Stimulated activated effector memory CD8-positive, alpha-beta T cell treated with anti-CD3 and anti-CD28 coated beads, Interleukin-12 subunit alpha, Interleukin-12 subunit beta, amount 100 ng/mL, for 72 hours (primary cell): Measurements from ENCODE around the gene SRPX2.
A peak's percentile ranks its signal among the peaks of the same experiment; 100 is the strongest.

Experiments used
- ATAC-seq: fragments of 150-1000 bp; cut with Tn5 transposase; 2 replicates; pipeline ENCODE4 v1.10.0; 2021
- DNase-seq, 2 donors: peaks; one replicate each; pipeline ENCODE4 v3.0.0; 2021 to 2022; ENCODE audit warnings: low spot score in 2 of 2
- H3K27ac Mint-ChIP-seq: one replicate; pipeline ENCODE4 v1.8.0; 2022; ENCODE audit warnings: mild to moderate bottlenecking, mixed read lengths
- H3K36me3 Mint-ChIP-seq: one replicate; pipeline ENCODE4 v1.8.0; 2022; ENCODE audit warnings: mild to moderate bottlenecking, mixed read lengths
- H3K4me1 Mint-ChIP-seq: one replicate; pipeline ENCODE4 v1.8.0; 2022; ENCODE audit warnings: mixed read lengths
- H3K4me3 Mint-ChIP-seq: one replicate; pipeline ENCODE4 v1.8.0; 2022; ENCODE audit warnings: mild to moderate bottlenecking, mixed read lengths
- H3K9me3 Mint-ChIP-seq: one replicate; pipeline ENCODE4 v1.8.0; 2022; ENCODE audit warnings: mixed read lengths

The SRPX2 gene

GRCh38 chrX:100673397-100673953 is 29.5 kb downstream of the SRPX2 start:
- peaks cover 6% of the 10 kb centered on the region for H3K4me1 Mint-ChIP-seq
- H3K36me3 Mint-ChIP-seq, result no peaks in the 10 kb centered on the region
- H3K9me3 Mint-ChIP-seq, result no peaks in the 10 kb centered on the region
- no peak for ATAC-seq
- H3K27ac Mint-ChIP-seq, result no peak overlapping the region
- no peak overlapping the region for H3K4me3 Mint-ChIP-seq
- DNase-seq, result no peak

- no peaks in the 10 kb centered on the region for H3K9me3 Mint-ChIP-seq
- DNase-seq, result no peak
- peaks cover 6% of the 10 kb centered on the region for H3K4me1 Mint-ChIP-seq
- H3K36me3 Mint-ChIP-seq, result no peaks in the 10 kb centered on the region
- no peak for ATAC-seq
- H3K27ac Mint-ChIP-seq, result no peak overlapping the region
- no peak overlapping the region for H3K4me3 Mint-ChIP-seq
These were observed 30.7 kb downstream of the SRPX2 start for GRCh38 chrX:100674705-100675104.

DNA sequence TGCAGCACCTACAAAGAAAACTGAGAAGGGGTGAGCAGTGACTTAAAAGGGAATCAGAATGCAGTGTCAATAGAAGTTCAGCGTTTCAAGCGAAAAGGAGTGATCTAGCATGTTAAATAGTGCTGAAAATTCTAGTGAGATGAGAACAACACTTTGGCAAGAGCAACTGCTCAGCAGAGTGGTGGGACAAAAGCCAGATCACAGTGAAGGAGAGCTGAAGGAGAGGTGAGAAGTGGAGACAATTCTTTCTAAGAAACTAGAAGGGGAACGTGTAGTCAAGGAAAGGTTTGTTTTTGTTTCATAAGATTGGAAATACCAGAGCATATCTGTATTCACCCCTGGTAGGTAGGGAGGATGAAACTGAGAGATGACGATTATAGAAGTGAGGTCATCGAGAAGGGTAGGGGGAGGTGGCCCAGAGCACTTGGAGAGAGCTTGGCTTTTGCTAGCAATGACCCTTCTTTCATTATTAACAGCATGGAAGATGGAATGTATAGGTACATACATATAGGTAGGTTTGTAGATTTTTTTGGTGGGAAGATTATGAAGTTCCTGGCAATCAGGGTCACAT is 33.7 kb downstream of the SRPX2 start:
- no peaks in the 10 kb centered on the region for H3K9me3 Mint-ChIP-seq
- H3K4me1 Mint-ChIP-seq, result peaks cover 6% of the 10 kb centered on the region
- no peak overlapping the region for H3K27ac Mint-ChIP-seq
- no peak for ATAC-seq
- DNase-seq, result no peak
- no peaks in the 10 kb centered on the region for H3K36me3 Mint-ChIP-seq
- no peak overlapping the region for H3K4me3 Mint-ChIP-seq

DNA sequence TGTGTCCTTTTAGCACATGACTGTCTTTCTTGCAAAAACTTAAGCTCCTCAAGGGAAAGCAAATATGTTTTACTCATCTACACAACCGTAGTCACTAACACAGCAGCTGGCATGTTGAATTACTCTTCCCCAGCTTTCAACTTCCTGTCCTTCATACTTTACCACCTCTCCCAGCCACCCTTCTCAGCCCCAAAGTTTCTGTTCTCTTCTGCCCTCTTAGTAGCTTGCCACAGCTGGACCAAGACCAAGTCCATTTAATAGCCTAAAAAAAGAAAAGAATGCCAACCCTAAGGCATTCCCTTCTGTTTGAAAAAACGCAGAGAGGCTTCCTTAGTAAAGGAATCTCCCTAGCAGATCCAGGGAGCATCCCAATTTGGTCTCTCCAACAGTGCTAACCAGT is 36.8 kb downstream of the SRPX2 start:
- Mint-ChIP-seq H3K36me3 (no peaks in the 10 kb centered on the region), H3K27ac (no peak overlapping the region), H3K4me1 (no peaks in the 10 kb centered on the region), H3K4me3 (no peak overlapping the region), H3K9me3 (no peaks in the 10 kb centered on the region)
- ATAC-seq, result no peak
- no peak for DNase-seq

GRCh38 chrX:100681599-100681998 is 37.6 kb downstream of the SRPX2 start:
- no peak for ATAC-seq
- no peak overlapping the region for H3K27ac Mint-ChIP-seq
- H3K4me3 Mint-ChIP-seq, result no peak overlapping the region
- no peaks in the 10 kb centered on the region for H3K9me3 Mint-ChIP-seq
- peaks cover under 1% of the 10 kb centered on the region for H3K4me1 Mint-ChIP-seq
- no peak for DNase-seq
- no peaks in the 10 kb centered on the region for H3K36me3 Mint-ChIP-seq

- no peak for DNase-seq
- Mint-ChIP-seq H3K36me3 (no peaks in the 10 kb centered on the region), H3K4me3 (no peak overlapping the region), H3K27ac (no peak overlapping the region), H3K9me3 (no peaks in the 10 kb centered on the region), H3K4me1 (peaks cover 7% of the 10 kb centered on the region)
- no peak for ATAC-seq
These were observed 38.9 kb downstream of the SRPX2 start for GRCh38 chrX:100682939-100683338.

DNA sequence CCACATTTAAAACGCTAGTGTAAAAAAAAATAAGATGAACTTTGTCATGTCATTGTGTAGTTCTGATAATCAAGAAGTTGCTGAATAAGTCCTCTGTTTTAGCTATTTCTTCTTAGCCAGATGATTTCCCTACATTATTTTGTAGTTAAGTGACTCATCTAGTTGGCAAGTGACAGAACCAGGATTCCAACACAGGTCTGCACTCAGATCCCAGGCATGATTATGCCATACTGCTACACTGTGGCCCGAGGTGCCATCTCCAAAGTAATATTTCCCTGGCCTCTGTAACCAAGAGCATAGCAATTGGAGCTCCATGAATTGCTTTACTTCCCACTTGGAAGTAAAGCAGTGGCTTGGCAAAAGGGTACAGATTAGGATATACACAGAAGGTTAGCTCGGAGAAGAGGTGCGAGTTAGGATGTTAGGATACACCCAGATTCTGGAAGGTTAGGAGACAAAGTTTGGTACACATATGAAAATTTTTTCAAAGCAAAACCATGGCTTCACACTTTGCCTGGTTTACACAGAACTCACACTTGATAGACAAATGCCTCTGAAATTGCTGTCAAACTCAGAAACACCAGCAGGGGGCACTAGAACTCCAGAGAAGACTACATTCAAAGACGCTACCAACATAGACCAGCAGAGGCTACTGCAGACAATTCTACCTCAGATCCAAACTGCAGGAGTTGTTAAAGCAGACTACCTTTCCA is 41.4 kb downstream of the SRPX2 start:
- H3K4me1 Mint-ChIP-seq, result peaks cover 7% of the 10 kb centered on the region
- DNase-seq (peak; percentile 26 to 71), ATAC-seq (peak; percentile 71)
- H3K36me3 Mint-ChIP-seq, result no peaks in the 10 kb centered on the region
- no peak overlapping the region for H3K27ac Mint-ChIP-seq
- no peak overlapping the region for H3K4me3 Mint-ChIP-seq
- H3K9me3 Mint-ChIP-seq, result no peaks in the 10 kb centered on the region

DNA sequence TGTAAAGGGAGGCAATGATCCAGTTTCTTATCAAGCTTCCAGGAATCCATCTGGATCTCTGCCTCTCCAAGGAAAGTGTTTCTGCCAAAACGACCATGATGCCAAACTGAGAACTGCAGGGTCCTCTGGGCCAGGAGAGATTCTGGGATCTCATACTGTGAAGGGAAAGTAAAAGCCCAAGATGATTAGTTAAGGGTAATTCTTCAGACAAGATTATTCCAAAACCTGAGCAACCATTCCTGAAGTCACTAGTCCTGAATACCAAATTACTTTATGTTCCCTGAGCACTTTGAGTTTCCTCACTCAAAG is 42.0 kb downstream of the SRPX2 start:
- DNase-seq, result no peak
- H3K4me1 Mint-ChIP-seq, result peaks cover 7% of the 10 kb centered on the region
- ATAC-seq, result no peak
- H3K27ac Mint-ChIP-seq, result no peak overlapping the region
- H3K9me3 Mint-ChIP-seq, result no peaks in the 10 kb centered on the region
- no peak overlapping the region for H3K4me3 Mint-ChIP-seq
- no peaks in the 10 kb centered on the region for H3K36me3 Mint-ChIP-seq

- H3K9me3 Mint-ChIP-seq, result no peaks in the 10 kb centered on the region
- no peak overlapping the region for H3K4me3 Mint-ChIP-seq
- DNase-seq (no peak), ATAC-seq (peak; percentile 45)
- peaks cover 7% of the 10 kb centered on the region for H3K4me1 Mint-ChIP-seq
- no peak overlapping the region for H3K27ac Mint-ChIP-seq
- H3K36me3 Mint-ChIP-seq, result no peaks in the 10 kb centered on the region
These were observed 43.1 kb downstream of the SRPX2 start for GRCh38 chrX:100687128-100687527.

DNA sequence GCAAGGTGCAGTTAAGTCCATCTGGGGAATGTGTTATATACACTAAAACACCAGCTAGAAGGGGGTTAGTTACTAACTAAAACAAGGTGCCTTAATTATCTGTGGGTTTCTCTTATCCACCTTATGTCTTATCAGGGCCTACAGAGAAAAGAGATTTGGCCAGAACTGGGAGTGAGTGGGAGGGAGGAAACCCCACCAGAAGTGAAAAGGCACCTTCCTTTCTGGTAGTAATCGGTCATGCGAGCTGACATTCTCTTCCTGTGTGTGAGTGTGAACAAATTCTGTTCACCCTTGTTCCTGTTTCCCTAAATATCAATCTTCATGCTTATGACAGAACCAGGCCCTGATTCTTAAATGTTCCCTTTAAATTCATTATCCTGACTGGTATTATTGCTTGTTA is 43.5 kb downstream of the SRPX2 start:
- no peak overlapping the region for H3K27ac Mint-ChIP-seq
- ATAC-seq, result peak; percentile 49

GRCh38 chrX:100695302-100695701 is 51.3 kb downstream of the SRPX2 start:
- H3K36me3 Mint-ChIP-seq, result no peaks in the 10 kb centered on the region
- H3K27ac Mint-ChIP-seq, result no peak overlapping the region
- H3K9me3 Mint-ChIP-seq, result no peaks in the 10 kb centered on the region
- H3K4me1 Mint-ChIP-seq, result no peaks in the 10 kb centered on the region
- H3K4me3 Mint-ChIP-seq, result no peak overlapping the region
- no peak for ATAC-seq
- DNase-seq, result no peak

More for the DNA sequence above, 43.5 kb downstream of the SRPX2 start:
- DNase-seq, result no peak
- Mint-ChIP-seq H3K36me3 (no peaks in the 10 kb centered on the region), H3K4me1 (peaks cover 7% of the 10 kb centered on the region), H3K4me3 (no peak overlapping the region), H3K9me3 (no peaks in the 10 kb centered on the region)

DNA sequence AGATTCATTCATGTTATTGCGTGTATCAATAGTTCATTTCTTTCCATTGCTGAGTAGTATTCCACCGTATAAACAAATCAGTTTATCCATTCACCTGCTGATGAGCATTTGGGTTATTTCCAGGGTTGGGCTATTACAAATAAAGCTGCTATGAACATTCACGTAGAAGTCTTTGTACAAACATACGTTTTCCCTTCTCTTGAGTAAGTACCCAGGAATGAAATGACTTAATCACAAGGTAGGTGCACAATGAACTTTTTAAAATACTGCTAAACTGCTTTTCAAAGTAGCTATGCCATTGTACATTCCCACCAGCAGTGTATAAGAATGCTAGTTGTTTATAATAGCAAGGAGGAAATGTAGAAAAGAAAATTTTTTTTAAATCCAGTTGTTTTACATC is 52.0 kb downstream of the SRPX2 start:
- no peaks in the 10 kb centered on the region for H3K36me3 Mint-ChIP-seq
- DNase-seq (no peak), ATAC-seq (no peak)
- H3K4me3 Mint-ChIP-seq, result no peak overlapping the region
- no peaks in the 10 kb centered on the region for H3K4me1 Mint-ChIP-seq
- H3K27ac Mint-ChIP-seq, result no peak overlapping the region
- H3K9me3 Mint-ChIP-seq, result no peaks in the 10 kb centered on the region

GRCh38 chrX:100696699-100697351 is 52.8 kb downstream of the SRPX2 start:
- no peak overlapping the region for H3K27ac Mint-ChIP-seq
- ATAC-seq, result no peak
- H3K4me1 Mint-ChIP-seq, result no peaks in the 10 kb centered on the region
- H3K9me3 Mint-ChIP-seq, result no peaks in the 10 kb centered on the region
- no peak overlapping the region for H3K4me3 Mint-ChIP-seq
- H3K36me3 Mint-ChIP-seq, result no peaks in the 10 kb centered on the region
- no peak for DNase-seq

DNA sequence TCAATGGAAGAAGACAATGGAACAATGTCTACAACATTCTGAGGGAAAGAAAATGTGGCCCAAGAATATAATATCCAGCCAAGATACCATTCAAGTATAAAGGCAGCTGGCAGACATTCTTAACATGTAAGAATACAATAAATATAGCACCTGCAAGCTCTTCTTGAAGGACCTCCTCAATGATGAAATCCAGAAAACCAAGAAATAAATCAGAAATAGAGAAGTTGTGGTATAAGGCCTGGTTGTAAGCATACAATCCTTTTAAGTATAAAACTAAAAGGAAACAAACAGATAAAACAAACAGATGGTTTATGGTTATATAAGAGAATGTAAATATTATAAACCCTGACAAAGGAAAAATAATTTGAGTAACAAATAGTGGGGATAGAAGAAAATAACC is 54.6 kb downstream of the SRPX2 start:
- Mint-ChIP-seq H3K4me1 (no peaks in the 10 kb centered on the region), H3K27ac (no peak overlapping the region), H3K9me3 (no peaks in the 10 kb centered on the region), H3K4me3 (no peak overlapping the region), H3K36me3 (no peaks in the 10 kb centered on the region)
- DNase-seq (no peak), ATAC-seq (no peak)

DNA sequence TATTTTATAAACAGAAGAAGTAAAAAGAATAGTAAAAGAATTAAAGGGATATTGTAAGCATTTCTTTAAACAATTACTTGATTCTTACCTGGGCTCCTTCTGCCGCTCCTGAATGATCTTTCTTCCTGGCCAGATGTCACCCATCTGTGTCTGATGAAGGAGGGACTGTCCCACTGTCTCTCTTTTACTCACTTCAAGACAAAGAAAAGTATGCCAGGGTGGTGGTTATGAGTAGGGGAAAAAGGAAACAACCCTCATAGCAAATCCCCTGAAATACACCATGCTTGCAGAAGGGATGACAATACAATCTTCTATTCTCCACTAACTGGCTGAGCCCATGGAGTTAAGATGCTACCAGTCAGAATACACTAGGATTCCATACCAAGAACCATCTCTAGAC is 56.8 kb downstream of the SRPX2 start:
- Mint-ChIP-seq H3K9me3 (no peaks in the 10 kb centered on the region), H3K36me3 (no peaks in the 10 kb centered on the region), H3K4me1 (no peaks in the 10 kb centered on the region), H3K4me3 (no peak overlapping the region), H3K27ac (no peak overlapping the region)
- DNase-seq (no peak), ATAC-seq (no peak)

DNA sequence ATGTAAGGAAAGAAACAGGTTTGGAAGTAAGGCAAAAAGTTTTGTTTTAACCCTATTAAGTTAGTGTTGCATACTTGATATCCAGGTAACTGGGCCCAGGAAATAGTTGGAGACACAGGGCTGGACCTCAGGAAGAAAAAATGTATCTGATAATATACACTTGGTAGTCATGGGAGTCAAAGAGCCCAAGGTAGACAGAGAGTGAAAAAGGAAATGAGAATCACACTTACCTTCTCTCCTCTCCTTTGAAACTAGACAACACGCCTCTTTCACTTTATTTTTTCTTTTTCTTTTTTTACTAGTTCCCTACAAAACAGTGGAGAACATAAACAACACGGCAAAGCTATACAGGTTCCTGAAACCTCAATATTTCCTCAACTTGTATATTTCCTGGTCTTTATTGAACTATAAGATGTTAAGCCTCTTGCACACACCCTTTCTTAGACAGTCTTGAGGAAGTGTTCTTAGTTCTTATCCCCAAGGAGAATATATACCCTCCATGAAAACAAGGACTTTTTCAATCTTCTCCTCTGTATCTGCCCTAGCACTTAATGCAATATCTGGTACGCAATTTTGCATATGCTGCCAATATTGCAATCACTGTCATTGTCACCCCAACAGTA is 60.7 kb downstream of the SRPX2 start:
- Mint-ChIP-seq H3K9me3 (no peaks in the 10 kb centered on the region), H3K4me3 (no peak overlapping the region), H3K4me1 (no peaks in the 10 kb centered on the region), H3K27ac (no peak overlapping the region), H3K36me3 (no peaks in the 10 kb centered on the region)
- ATAC-seq (no peak), DNase-seq (no peak)
